Suppressor macrophage (primary cell): ENCODE data around the gene FUS.
"Not testable (repeated sequence)": the region's sequence is repeated elsewhere in the genome, so short reads cannot be mapped to it uniquely, and the experiment has no call there.

ENCODE experiments used
- DNase-seq, 4 experiments: peaks; one replicate each; pipeline ENCODE4 v3.0.0-alpha.2; 2020 to 2022
- total RNA-seq, 17 experiments: gene quantifications; one replicate each; lab custom pipeline; 2026; ENCODE audit warnings: mixed read lengths in 6 of 17, inconsistent platforms in 3 of 17; lab: John Stamatoyannopoulos, UW

The FUS gene
- 15.0 to 132 (median 43.1) reads per million in 17 experiments for total RNA-seq

DNA sequence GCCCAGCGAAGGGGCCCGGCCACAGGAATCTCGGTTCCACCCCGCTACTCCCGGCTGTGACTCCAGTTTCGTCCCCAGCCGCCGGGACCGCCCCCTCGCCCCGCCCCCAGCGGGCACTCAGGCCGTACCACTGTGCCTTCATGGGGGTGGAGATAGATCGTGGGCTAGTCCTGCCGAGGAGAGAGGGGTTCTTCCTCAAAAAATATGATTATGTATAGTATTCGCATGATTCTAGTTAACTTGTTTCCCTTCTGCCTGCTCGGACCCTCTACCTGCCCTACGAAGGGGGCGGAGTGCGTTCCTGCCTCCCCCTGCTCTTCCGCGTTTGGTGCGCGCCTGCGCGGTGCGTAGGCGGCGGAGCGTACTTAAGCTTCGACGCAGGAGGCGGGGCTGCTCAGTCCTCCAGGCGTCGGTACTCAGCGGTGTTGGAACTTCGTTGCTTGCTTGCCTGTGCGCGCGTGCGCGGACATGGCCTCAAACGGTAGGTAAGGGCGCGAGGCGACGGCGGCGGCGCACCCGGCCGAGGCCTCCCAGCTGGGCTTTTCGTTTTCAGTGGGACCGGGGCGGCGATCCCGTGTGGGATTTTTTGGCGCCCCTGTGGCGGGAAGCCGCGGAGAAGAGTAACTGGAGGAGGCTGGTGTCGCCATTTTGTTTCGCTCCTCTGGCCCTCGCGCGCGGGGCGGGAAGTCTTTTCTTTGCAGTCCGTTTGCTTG lies at the start of gene FUS:
Gene FUS (plus strand): TSS at position 393 of the 713 bp plus-strand sequence. CDS start 76 bp downstream, at position 469.
- DNase-seq = peak; percentile 90 to 96 (median 94)

GRCh38 chr16:31130336-31130891 lies 49.5 kb upstream of the FUS start:
- peak; percentile 44 to 71 (median 66) for DNase-seq

DNA sequence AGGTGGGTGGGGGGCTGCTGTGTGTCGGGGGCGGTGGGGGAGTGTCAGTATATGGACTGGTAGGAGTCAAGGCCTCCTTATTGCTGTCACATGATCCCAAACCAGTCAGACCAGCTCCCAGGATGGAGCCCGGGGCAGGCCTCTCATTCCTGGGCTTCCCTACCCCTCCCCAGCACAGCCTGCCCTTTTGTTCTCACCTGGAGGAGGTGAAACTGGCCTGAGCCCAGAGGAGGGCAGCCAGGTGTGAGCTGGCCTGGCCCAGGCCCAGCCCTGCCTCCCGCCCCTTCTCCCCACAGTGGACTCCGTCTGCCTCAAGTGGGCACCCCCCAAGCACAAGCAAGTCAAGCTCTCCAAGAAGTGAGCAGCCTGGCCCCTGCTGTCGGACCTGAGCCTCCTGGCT lies 49.0 kb upstream of the FUS start:
- DNase-seq = no peak

DNA sequence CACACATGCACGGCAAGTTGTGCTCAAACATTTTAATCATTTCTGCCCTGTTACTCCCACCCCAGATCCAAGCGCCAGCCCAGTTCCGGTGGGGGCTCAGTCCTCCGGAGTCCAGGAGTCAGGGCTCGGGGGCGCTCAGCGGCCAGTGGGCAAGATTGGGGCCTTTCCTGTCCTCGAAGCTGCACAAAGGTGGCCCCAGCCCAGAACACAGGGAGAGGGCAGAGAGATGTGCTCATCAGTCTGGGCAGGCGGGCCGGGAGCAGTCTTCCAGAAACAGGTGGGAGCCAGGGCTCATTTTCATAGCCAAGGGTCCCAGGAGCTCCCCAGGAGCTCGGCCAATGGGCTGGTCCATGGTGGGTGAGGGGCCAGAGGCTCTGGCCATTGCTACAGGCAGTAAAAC lies 48.5 kb upstream of the FUS start:
- DNase-seq = no peak

DNA sequence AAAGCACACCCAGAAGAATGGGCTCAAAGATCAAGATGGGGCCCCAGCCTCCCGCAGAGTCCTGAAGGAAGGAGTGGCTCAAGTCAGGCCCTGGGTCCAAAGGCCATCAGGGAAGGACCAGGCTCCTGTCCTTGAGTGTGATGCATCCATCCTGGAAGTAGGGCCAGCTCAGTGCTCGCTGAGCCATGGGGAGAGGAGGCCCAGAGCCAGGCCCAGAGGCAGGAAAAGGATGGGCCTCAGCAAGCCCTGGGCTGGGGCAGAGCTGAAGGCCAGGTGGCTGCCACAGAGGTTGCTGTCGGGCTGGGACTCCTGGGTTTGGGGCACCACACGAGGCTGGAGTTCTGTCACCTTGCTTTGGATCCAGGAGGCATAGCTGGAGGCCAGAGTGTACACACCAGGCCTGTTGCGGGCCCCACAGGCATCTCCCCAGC lies 48.1 kb upstream of the FUS start:
- no peak for DNase-seq

DNA sequence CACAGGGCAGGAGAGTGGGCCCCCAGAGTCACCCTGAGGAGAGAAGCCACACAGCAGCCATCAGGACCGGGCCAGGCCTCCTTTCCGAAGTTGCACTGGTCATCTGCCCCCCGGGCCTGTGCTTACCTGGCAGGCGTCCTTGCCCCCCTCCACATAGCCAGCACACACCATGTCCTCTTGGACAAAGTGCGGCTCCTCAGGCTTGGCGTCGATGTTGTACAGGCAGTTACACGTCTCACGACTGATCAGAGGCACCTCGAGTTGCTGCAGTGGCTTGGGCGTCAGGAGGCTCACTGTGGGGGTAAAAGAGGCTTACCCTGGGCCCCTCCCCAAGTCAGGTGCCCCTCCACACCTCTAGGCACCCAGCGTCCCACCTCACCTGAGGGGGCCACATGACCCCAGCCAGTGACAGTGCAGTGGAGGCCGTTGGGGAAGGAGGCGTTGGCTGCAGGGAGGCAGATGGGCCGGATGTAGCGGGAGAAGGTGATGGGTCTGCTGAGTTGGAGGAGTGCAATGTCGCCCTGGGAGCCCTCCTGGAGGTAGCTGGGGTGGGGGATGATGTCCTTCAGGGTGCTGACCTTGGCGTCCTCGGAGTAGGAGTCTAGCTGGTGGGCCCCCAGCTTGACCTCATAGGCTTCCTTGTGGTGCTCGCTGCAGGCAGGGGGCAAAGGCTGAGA lies 47.5 kb upstream of the FUS start:
- DNase-seq = no peak

DNA sequence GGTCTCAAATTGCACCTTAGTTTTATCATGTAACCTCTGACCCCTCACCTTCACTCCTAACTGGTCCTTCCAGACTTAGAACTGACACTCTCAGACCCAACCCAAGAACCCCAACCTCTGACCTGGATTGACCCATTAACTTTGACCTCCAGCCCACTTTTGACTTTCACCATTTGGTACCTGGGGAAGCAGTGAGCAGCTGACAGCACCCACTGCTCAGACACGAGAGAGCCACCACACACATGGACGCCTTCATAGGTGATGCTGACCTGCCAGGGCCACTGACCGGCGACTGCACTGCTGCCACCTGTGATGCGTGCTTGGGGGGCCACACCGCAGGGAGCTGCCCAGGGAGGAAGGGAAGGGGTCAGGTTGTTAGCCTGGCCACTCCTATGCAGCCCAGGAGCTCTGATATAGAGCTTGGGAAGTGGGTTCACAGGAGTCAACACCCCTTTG lies 46.9 kb upstream of the FUS start:
- no peak for DNase-seq

- DNase-seq = peak; percentile 29 to 63 (median 59)
Observed at GRCh38 chr16:31134091-31134571, 45.8 kb upstream of the FUS start.

- peak in 1 of 4 experiments; percentile 26 for DNase-seq
Observed at GRCh38 chr16:31134625-31135534, 45.1 kb upstream of the FUS start.

DNA sequence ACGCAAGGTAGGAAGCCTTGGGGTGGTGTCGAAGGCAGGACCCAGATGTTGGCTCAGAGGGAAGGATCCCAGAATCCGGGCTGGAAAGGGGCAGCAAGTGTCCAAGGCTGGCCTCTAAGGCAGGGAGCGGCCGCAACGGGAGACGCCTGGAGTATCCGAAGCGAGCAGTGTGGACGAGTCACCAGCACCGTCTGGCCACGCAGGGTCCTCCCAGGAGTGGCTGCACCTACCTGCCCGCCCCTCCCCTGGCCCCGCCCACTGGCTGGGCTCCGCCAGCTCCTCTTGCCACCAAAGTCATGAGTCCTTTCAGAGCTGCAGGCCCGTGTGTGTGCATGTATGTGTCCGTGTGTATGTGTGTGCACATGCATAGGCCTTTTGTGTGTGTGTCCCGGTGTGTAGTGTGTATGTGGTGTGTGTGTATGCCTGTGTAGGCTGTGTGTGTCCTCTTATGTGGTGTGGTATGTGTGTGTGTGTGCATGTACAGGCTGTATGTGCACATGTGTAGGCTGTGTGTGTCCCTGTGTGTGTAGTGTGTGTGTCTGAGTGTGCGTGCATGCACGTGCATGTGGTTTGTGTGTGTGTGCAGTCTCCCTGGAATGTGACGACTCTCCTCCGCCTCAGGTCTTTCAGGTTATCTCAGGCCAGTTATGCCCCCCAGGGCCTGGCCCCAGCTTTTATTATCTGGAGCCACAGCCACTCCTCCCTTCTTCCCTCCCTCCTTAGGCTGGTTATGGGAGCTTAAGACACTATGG lies 44.2 kb upstream of the FUS start, which contains the start of gene PRSS8:
Gene PRSS8 (minus strand): TSS at position 193 of the 752 bp plus-strand sequence. CDS start 229 bp downstream, outside the sequence.
- DNase-seq = no peak

DNA sequence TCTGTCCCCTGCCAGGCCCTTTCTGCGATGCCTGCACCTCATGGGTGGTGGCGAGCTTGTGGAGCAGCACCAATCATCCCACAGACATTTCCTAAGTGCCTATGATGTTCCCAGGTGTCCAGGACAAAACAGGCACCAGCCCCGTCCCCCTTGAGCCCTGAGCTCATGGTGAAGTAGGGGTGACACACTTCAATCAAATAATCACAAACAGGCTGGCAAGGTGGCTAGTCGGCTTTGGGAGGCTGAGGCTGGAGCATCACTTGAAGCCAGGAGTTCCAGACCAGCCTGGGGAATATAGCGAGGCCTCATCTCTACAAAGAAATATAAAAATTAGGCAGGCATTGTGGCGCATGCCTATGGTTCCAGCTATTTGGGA lies 43.7 kb upstream of the FUS start:
- DNase-seq = no peak

- not testable (repeated sequence) for DNase-seq
Observed at GRCh38 chr16:31136822-31137499, 43.0 kb upstream of the FUS start.

GRCh38 chr16:31138621-31139578 lies 41.0 kb upstream of the FUS start:
- DNase-seq = no peak

DNA sequence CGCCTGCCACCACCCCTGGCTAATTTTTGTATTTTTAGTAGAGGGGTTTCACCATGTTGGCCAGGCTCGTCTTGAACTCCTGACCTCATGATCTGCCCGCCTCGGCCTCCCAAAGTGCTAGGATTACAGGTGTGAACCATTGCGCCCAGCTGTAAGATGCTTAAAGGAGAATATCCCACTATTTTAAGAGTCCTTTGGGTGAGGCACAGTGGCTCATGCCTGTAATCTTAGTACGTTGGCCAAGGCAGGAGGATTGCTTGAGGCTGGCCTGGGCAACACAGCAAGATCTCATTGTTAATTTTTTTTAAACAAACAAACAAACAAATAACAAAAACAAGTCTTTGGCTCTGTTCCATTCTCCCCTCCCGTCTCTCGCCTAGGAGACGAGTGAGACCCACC lies 38.9 kb upstream of the FUS start:
- not testable (repeated sequence) for DNase-seq

DNA sequence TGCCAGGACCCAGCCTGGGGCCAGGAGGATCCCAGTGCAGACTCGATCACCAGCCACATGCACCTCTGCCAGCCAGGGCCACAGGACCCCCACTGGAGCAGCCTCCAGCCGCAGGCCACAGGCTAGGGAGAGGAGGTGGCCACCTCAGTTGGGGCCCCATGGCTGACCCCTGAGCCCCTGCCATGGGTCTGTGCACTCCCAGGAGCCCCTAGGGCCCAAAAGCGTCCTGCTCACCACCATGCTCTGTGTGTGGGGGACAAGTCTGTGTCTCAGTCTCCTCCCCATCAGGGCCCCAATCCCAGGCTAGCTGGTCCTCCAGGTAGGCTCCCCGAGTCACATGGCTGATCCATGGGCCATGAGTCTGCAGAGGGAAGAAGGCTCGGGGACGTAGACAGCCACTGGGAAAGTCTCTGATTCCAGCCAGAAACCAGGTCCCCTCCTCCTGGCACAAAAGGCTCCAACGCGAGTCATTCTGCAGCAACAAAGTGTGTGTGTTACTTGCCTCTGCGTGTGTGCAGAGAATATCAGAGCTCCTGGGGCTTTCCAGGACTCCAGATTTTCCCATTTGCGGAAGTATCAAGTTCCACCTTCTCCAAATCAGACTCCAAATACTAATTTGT lies 38.3 kb upstream of the FUS start:
- no peak for DNase-seq

DNA sequence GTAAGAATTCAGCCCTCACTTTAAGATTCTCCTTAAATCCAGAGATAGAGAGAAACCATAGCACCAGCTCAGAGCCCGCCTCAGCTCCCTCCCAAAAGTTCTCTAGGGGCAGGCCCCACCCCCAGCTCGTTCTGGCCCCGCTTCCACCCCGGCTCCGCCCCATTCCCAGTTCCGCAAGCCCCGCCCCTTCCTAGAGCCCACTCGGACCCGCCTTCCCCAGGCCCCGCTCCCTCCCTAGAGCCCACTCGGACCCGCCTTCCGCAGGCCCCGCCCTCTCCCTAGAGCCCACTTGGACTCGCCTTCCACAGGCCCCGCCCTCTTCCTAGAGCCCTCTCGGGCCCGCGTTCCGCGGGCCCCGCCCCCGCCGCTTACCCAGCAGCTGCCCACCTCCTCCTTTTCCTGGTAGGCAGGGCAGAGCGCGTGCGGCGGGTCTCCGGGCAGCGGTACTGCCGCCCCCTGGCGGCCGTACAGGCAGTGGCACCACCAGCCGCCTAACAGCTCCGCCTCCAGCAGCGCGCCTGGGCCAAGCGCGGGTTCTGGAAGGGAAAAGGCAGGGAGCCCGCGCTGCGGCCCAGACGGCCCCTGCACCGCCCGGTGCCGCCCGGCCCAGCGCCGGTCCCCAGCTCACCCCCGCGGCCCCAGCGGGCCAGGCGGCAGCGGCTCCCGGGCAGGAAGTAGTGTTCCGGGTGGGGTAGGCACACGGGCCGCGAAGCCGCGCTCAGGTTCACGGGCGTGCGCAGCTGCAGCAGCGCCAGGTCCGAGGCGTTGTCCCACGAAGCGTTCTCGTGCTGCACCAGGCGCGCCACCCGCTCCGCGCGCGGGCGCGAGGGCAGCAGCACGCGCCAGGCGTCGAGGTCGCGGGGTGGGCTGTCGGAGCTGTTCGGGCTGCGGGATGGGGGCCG lies 37.6 kb upstream of the FUS start:
- peak; percentile 99 to 100 (median 99) for DNase-seq

- no peak for DNase-seq
Observed at GRCh38 chr16:31143011-31143693, 36.8 kb upstream of the FUS start.
